DMS53 treated with DMSO at 0.1 percent for 48 hours (cell line): ENCODE results near the gene PLLP.
A peak's percentile ranks its signal among the peaks of the same experiment; 100 is the strongest.
"Not testable (repeated sequence)": the region's sequence is repeated elsewhere in the genome, so short reads cannot be mapped to it uniquely, and the experiment has no call there.

Experiments used
- DNase-seq: peaks from one replicate; lab custom pipeline; 2025; ENCODE audit not compliant: unreplicated experiment; lab: John Stamatoyannopoulos, UW

The PLLP gene

DNA sequence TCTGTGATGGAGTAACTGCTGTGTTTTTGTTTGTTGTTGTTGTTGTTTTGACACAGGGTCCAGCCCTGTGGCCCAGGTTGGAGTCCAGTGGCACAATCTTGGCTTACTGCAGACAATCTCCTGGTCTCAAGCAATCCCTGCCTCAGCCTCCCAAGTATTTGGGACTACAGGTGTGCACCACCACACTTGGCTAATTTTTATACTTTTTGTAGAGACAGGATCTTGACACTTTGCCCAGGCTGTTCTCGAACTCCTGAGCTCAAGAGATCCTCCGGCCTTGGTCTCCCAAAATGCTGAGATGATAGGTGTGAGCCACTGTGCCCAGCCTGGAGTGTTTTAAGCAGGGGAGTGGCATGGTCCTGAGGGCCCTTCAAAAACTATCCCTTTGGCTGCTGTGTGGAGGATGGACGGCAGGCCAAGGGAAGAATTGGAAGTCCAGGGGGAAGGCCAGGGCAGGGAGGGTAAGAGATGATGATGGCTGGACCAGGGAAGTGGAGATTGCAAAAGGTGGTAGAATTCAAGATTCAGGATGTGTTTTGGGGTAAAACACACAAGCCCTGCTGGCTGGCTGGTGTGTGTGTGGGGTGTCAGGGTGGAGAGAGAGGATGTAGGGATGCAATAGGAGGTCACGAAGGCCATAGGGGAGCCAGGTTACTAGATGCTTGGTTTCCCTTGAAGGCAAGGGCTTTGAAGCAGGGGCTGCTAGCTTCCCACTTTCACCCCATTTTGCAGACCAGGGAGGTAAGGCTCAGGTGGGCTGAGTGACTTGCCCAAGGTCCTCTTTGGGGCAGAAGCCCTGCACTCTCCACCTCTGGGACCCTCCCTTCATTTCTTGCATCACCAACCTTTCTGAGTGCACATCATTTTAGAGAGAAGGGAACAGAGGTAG, 18.8 kb upstream of the PLLP start:
- no peak for DNase-seq

DNA sequence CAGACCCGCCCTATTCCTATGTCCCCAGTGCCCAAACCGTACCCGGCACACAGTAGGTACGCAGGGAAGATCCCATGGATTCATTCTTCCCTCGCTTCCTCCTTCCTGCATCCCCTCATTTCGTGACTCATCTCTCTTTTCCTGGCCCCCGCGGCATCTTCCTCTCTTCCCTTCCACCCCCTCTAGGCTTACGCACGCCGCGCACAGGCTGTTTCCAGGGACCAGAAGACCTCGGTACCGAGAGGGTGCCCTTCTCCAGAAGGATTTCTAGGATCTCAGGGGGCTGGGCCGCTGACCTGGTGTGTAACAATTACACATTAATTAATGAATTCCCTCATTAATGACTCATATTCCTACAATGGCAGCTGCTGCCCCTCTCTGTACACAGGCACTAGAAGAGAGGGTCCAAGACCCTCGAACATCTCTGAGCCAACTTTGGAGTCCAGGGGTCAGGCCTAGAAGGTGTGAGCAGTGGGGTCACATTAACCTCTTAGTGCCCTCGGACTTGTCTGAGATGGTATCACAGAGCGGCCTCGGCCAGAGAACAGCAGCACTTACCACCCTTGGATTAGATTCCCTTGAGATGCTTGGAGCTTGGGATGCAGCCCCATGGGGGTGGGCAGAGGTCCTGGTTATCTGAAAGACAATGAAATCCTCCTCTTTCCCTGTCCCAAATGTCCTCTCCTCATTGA, 16.8 kb upstream of the PLLP start:
- no peak for DNase-seq

DNA sequence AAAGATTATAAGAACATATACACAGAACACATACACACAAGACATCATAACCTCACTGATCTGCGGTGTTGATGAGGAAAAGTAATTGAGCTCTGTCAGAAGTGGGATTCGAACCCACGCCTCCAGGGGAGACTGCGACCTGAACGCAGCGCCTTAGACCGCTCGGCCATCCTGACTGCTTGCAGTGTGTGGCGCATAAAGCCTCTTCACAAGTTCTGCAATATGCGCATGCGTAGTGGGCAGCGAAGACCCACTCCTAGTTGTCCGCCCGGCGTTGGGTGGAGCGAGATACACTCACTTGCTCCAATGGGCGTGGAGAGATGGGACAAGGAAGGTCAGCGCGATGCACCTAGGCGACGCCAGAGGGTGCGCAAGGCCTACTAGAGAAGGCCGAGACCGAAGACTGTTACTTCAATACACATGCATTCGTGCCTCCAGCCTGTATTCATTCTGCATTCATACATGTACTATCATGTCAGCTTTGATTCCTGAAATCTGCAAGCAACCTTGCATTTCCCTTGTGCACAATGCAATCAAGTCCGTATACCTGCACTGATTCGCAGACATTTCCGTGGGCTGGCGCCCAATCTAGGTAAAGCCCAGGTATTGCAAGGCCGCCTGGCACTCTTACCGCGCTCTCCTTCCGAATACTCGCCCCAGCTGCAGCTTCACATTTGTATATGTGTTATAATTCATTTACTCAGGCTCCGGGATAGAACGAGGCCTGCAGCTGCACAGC, 16.1 kb upstream of the PLLP start:
- peak; percentile 98 for DNase-seq

DNA sequence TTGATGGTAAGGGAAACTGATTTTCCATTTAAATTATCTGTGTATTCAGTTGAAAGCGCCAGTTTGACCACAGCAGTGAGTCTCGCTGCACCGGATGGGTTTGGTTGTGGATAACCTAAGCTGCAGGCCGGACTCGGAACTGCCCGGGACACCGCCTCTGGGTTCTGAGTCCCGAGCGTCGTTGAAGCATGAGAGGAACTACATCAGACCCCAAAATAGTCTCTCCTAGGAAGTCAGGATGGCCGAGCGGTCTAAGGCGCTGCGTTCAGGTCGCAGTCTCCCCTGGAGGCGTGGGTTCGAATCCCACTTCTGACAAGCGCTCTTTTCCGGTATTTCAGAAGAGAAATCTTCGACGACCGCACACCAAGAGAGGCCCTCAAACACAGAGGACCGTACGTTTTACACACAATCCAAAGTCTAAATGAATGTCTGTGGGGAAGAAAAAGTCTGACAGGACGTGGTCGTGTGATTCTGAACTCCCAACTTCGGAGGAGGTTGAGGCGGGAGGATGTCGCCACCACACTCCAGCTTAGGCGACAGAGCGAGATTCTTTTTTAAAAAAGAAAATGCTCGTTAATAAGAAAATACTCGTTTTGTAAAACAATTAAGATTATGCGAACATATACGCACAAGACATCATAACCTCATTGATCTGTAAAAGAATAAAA, 15.4 kb upstream of the PLLP start:
- DNase-seq, result peak; percentile 89

DNA sequence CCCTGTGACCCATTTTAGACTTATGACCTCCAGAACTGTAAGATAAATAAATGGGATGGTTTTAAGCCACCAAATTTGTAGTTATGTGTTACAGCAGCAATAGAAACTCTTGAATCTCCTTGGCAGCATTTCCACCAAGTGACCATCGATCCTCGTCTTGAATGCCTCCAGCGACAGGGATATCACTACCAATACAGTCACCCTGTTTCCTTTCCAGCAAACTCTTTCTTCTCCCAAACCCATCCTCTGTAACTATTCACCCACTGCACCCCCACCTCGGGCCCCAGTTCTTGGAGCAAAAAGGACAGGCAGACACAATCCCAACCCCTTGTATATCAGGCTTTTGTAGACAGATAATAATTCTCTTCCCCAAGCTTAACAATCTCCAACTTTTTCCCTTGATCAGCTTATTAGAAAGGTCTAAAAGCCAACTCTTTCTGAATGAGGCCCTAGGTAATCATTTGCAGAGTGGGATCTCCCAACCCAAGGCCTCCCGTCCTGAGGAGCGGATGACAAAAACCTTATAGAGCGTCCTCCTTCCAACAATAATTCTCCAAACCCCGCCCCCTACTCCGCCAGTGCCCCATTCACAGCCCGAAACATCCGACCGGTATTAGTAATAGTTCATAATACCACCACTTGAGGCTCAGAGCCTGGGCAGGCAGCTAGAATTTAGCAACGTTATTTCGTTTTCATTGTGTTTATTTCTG, 14.7 kb upstream of the PLLP start:
- DNase-seq, result no peak

DNA sequence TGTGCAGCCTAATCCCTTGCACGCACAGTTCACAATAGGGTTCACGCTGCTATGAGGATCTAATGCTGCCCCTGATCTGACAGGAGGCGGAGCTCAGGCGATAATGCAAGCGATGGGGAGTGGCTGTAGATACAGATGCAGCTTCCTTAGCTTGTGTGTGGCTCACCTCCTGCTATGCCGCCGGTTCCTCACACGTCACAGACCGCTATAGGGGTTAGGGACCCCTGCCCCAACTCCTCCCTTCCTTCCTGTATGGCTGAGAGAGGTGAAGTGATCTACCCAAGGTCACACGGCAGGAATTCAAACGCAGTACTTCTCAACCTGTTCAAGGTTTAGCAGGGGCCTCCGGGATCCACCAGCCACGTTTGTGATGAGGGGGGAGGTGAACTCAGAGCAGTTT, 13.4 kb upstream of the PLLP start:
- DNase-seq, result no peak

DNA sequence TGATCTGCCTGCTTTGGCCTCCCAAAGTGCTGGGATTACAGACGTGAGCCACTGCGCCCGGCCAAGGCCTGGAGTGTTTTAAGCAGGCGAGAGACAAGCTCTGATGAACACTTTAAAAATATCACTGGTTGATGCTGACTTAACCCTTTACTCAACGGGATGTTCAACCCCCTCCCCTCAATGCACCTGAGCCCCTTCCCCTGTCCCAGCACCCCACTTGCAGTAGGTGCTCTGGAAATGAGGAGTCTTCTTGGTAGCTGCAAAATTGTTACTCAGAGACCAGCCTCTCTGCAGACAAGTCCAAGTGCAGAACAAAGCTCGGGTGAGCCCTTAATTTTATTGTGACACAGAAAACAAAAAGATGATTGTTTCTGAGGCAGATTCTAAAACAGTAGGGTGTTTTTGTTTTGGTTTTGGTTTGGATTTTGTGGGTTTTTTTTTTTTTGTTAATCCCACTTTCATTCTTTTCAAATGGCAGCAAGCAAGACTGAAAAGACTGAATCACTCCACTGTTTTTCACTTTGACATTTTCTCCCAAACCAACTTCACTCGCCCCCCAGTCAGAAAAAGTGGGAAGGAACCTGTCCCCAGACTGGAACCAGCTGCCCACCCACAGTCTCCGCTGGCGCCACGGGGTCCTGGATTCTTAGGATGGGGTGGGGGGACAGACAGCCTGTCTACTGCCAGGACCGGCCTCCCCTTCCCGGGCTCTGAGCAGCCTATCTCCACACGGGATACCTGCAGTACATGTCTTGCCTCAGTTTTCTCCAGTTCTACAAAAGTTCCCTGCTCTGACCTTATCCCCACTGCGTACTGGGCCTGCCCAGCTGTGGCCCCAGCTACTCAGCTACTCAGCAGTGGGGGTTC, 5.2 kb upstream of the PLLP start:
- no peak for DNase-seq

DNA sequence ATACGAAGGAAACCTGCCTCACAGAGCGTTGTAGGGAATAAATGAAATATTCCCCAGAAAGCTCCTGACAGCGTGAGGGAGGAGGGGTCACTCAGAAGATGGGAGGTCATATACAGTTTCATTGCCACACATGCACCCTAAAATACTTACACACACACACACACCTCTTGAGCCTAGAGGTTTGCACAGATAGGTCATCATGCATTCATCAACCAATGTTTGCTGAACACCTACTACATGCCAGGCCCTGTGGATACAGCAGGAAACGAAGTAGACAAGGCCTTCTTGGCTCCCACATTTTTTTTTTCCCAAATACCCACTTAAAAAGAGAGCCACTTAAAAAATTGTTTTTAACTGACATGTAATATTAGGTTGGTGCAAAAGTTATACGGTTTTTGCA, 907 bp upstream of the PLLP start:
- no peak for DNase-seq

DNA sequence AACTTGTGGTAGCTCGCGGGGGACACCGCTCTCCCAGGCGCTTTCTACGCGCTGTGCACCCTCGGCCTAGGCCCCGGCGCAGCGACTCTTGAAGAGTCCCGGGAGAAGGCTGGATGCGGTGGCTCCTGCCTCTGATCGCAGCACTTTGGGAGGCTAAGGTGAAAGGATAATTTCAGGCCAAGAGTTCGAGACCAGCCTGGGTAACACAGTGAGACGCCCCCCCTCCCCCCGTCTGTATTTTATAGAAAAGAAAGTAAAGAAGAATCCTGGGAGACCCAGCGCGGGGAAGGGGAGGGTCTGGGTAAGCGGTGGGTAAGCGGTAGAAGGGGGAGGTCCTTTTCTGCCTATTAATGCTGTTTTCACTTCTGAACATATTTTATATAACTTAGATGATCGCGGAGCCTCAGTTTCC, 486 bp upstream of the PLLP start:
- DNase-seq, result no peak

DNA sequence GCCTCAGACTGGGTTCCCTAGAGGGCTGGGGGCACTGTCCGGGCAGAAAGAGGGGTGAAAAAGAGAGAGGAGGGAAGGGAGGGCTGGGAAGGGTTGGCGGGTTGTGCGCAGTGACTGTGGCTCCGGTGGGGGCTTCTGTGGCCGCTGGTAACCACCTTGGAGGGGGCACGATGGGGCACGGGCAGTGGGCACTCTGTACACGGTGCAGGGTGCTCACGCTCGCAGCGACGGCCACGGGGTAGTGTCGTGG, 588 bp downstream of the PLLP start:
- DNase-seq, result no peak

DNA sequence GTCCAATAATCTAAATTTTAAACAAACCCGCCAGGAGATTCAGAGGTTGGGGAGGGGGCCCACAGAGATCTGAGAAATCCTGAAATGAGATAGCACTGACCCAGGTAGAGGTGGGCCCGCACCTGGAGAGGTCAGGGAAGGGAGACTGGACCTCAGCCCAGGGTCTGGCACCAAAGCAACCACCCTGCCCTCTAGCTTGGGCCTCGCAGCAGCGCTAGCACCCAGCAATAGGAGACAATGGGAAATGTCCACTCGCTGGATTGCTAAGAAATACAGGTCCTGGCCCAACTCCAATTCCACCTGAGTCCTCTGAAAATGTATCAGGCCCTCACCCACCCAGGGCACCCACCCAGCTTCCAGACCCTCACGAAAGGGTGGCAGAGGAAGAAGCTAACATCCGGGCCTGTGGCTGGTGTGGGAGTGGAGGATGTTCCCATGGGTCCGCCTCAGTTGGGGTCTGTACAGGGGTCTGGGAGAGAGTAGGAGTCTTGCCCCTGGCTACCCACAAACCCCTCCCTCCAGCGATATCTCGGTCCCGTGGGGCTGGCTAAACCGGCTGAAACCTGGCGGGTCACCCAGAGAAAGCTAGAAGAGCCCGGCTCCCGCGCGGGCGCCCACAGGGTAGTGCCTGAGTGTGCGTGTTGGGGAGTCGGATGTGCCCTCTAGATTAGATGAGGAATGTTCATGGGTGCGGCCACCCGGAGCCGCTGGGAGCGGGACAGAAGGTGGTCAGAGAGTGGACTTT, 1.1 kb downstream of the PLLP start:
- no peak for DNase-seq

DNA sequence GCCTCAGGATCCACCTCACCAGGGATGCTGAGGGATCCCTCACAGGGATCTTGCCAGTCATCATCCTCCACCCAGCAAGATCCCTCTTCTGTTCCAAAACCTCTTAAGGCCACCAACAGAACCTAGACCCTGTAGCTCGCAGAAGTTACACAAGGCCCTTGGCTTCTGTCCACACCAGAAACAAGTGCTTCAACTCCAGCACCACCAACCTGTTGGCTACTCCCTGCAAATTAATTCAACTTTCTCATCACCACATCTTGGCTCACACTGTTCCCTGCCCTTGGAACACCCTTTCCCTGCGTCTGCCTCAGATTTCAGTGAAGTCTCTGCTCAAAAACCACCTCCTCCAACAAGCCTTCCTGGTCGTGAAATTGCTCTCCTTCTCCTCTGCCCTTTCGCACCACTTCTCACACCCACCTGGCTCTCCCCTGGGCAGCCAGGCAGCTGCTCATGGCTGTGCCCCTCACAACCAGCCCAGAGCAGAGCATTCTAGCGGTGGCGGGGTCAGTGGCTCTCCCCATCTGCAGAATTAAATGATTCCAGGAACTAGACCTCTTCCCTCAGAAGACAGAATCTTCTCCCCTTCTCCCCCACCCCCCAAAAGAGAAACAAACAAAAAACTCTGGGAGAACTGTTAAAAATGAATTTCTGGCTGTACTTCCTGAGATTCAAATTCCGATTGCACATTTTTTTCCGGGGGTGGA, 1.8 kb downstream of the PLLP start:
- no peak for DNase-seq

DNA sequence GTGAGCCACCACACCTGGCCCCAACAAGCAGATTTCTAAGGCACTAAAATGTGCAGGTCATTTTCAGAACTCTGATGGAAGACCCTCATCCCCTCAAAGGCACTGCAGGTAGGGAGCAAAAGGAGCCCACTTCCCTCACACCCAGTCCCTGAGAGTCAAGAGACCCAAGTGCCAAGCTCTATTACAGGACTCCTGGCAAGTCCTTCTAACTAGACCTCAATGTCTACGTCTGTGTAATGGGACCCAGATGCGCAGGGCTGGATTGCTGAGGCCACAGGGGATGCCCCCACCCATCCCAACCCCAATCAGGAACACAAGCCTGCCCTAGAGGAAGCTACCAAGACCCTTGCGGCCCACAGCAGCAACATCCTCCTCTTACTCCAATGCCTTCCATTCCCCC, 2.7 kb downstream of the PLLP start:
- DNase-seq, result no peak

DNA sequence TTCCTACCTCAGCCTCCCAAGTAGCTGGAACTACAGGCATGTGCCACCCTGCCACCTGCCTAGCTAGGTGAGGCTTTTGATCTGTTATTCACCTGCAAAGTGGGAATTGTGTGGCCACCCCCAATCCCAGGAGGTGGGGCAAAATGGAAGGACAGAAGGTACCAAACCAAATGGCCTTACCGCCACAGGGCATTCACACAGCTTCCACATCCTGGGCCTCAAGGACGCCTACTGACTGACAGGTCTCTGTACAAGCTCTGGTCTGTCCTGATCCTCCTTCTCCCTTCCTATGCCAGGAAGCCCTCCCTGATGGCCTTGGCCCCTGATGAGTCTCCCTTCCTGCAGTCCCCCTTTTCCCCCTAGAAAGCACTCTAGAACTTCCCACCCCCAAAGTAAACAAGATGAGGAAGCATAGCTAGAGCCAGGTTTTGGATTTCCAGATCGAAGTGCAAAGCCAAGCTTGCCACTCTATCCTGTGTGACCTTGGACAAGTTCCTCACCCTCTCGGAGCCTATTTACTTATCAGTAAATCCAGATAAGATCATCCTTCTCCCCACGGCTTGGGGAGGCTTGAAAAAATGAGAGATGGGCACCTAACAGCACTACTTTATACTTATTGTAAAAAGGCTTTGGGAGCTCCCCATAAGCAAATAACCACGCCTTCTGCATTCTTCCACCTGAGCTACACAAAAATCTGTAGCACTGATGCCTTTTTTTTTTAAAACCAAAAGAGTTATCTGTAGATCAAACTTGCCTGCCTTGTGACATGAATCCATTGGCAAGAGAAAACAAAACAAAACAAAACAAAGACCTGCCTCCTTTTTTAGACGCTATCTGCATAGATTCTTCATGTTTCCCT, 4.5 kb downstream of the PLLP start:
- no peak for DNase-seq

DNA sequence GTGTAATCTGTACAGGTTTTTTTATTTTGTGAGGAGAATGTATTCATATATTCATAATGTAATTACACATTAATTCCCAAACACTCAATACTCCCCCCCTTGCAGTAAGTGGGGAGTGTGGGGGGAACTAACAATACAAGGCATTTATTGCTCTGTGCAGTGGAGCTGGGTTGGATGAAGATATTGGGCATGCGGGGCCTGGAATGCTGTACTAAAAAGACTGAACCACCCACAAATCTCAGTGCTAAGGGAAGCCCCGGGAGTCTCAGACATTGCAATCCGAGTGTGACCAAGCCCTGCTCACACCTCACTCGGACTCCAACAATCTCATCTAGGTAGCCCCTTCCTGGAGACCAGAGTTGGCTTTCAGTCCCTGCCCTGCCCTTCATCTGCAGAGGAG, 6.0 kb downstream of the PLLP start:
- no peak for DNase-seq

DNA sequence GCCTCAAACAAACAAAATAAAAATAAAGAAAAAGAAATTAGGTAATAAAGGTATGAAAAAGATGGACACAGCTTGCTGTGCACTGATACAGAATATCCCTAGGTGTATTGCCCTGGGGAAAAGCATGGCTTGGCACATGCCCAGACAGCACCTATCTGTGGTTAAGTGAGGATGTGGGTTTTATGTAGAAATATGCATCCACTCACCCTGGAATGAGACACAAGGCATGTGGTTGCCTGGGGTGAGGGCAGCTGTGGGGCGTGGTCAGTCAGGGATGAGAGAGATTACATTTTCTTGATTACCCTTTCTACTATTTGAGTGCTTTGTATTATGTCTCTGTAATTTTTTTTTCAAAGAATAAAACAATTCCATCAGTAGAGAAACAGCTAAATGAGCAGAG, 6.9 kb downstream of the PLLP start:
- no peak for DNase-seq

DNA sequence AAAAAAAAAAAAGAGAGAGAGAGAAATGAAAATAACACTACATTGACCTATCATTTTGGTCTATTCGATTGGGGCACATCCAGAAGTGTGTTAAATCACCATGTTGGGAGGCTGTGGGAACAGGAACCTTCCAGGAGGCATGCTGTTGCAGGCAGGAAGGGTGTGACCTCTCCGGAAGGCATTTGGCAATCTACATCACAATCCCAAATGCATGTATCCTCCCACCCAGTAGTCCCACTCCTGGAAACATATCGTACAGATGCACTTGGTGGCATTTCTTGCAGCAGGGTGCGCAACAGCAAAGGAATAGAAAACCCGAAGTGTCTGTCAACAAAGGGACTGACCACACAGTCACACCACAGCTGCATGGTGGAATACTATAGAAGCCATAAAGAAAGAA, 7.9 kb downstream of the PLLP start:
- DNase-seq, result no peak

DNA sequence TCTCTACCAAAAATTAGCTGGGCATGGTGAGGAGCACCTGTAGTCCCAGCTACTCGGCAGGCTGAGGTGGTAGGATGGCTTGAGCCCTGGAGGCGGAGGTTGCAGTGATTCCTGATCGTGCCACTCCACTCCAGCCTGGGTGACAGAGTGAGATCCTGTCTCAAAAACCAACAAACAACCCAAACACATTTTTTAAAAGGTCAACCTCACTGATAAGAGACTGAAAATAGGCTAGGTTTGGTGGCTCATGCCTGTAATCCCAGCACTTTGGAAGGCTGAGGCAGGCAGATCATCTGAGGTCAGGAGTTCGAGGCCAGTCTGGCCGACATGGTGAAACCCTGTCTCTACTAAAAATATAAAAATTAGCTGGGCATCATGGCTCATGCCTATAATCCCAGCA, 8.5 kb downstream of the PLLP start:
- DNase-seq, result not testable (repeated sequence)
